T-cell (primary cell): ENCODE data around the gene CUX1. TPM values are rescaled to one million over a fixed set of nuclear protein-coding genes. Genes with fewer than 3 reads are reported as not detected.
"Not testable (repeated sequence)": the region's sequence is repeated elsewhere in the genome, so short reads cannot be mapped to it uniquely, and the experiment has no call there.

Experiments
- ATAC-seq, 4 experiments: fragments of 200-7000 bp in 3 of 4; fragments of 150-1000 bp in 1 of 4; cut with Tn5 transposase; replicated peaks in 1 of 4; 1 replicate in 3 of 4; 2 replicates in 1 of 4; pipeline ENCODE4 v1.10.0; 2021; ENCODE audit warnings: moderate library complexity in 3 of 4, mild to moderate bottlenecking in 2 of 4, moderate number of reproducible peaks in 1 of 4
- CTCF ChIA-PET, 2 donors: fragments of 300-600 bp; sonication (Branson Sonifier 250); formaldehyde crosslinking; loops; one replicate each; lab custom pipeline; 2022; ENCODE audit warnings: antibody characterized with exemption in 2 of 2; lab: Charles Lee
- POLR2A ChIA-PET, 2 donors: fragments of 300-600 bp; sonication (Branson Sonifier 250); formaldehyde crosslinking; loops; one replicate each; lab custom pipeline; 2022; ENCODE audit warnings: antibody characterized with exemption in 2 of 2; lab: Charles Lee
- DNase-seq, 35 experiments: peaks; one replicate each; pipeline versions ENCODE4 v3.0.0 to v3.0.0-alpha.2; 2013 to 2023
- H3K27ac ChIP-seq: one replicate; pipeline ENCODE4 v1.5.1; 2013; ENCODE audit warnings: low read length
- H3K27me3 ChIP-seq, 2 experiments: replicated peaks in 1 of 2; 1 replicate in 1 of 2; 2 replicates in 1 of 2; pipeline versions ENCODE4 v1.6.1 to v1.7.0; 2013; ENCODE audit warnings: low read length in 1 of 2, mixed read lengths in 1 of 2; ENCODE audit not compliant: control insufficient read depth in 2 of 2, insufficient read depth in 2 of 2; ENCODE audit errors: extremely low read depth in 1 of 2
- H3K36me3 ChIP-seq, 2 donors: 1 replicate in 1 of 2; 2 replicates in 1 of 2; pipeline versions ENCODE4 v1.6.1 to v1.7.0; 2013; ENCODE audit warnings: low read length in 1 of 2; ENCODE audit not compliant: control insufficient read depth in 2 of 2, insufficient read depth in 1 of 2; ENCODE audit errors: extremely low read depth in 1 of 2
- H3K4me1 ChIP-seq, 2 experiments: 1 replicate in 1 of 2; 2 replicates in 1 of 2; pipeline versions ENCODE4 v1.6.1 to v1.7.0; 2013; ENCODE audit warnings: low read length in 2 of 2, mixed read lengths in 1 of 2; ENCODE audit not compliant: insufficient read depth in 2 of 2, control insufficient read depth in 1 of 2; ENCODE audit errors: extremely low read depth in 1 of 2
- H3K4me3 ChIP-seq, 2 donors: 1 replicate in 1 of 2; 2 replicates in 1 of 2; pipeline versions ENCODE4 v1.5.1 to v1.7.0; 2013; ENCODE audit warnings: mild to moderate bottlenecking in 2 of 2, low read length in 1 of 2, moderate library complexity in 1 of 2; ENCODE audit not compliant: control insufficient read depth in 1 of 2; ENCODE audit errors: extremely low read depth in 1 of 2
- H3K9me3 ChIP-seq: 2 replicates; pipeline ENCODE4 v1.7.0; 2013
- H3K27ac Mint-ChIP-seq, 2 donors: one replicate each; pipeline ENCODE4 v1.8.0; 2020 to 2021; ENCODE audit warnings: mild to moderate bottlenecking in 2 of 2, mixed read lengths in 2 of 2
- H3K27me3 Mint-ChIP-seq, 2 donors: one replicate each; pipeline ENCODE4 v1.8.0; 2021 to 2022; ENCODE audit warnings: mixed read lengths in 2 of 2
- H3K36me3 Mint-ChIP-seq: one replicate; pipeline ENCODE4 v1.8.0; 2021; ENCODE audit warnings: mixed read lengths
- H3K4me1 Mint-ChIP-seq, 3 donors: one replicate each; pipeline ENCODE4 v1.8.0; 2020 to 2022; ENCODE audit warnings: mixed read lengths in 3 of 3, mild to moderate bottlenecking in 1 of 3
- H3K4me3 Mint-ChIP-seq, 3 donors: one replicate each; pipeline ENCODE4 v1.8.0; 2020 to 2022; ENCODE audit warnings: mild to moderate bottlenecking in 3 of 3, mixed read lengths in 3 of 3, moderate library complexity in 3 of 3
- H3K9me3 Mint-ChIP-seq, 3 donors: one replicate each; pipeline ENCODE4 v1.8.0; 2020 to 2022; ENCODE audit warnings: mixed read lengths in 3 of 3
- WGBS: methylation state at CpG from one replicate; pipeline ENCODE4 v1.1.5; 2013; ENCODE audit warnings: missing lambda C conversion rate; ENCODE audit not compliant: insufficient coverage; 5-methylcytosine and 5-hydroxymethylcytosine counted together
- total RNA-seq, 35 experiments: library from RNA in 6 of 35; stranded (reverse) in 6 of 35; fragments of 120-200 nt in 1 of 35; gene quantifications; one replicate each; pipeline versions ENCODE4 v1.2.1 to v1.2.4 and lab custom pipeline; 2013 to 2026

The CUX1 gene
- total RNA-seq, 5 donors from 2014 or later (not counting 1 experiment from before 2014, with no cell fraction given), result 36.9 to 50.2 (median 42.8) TPM

DNA sequence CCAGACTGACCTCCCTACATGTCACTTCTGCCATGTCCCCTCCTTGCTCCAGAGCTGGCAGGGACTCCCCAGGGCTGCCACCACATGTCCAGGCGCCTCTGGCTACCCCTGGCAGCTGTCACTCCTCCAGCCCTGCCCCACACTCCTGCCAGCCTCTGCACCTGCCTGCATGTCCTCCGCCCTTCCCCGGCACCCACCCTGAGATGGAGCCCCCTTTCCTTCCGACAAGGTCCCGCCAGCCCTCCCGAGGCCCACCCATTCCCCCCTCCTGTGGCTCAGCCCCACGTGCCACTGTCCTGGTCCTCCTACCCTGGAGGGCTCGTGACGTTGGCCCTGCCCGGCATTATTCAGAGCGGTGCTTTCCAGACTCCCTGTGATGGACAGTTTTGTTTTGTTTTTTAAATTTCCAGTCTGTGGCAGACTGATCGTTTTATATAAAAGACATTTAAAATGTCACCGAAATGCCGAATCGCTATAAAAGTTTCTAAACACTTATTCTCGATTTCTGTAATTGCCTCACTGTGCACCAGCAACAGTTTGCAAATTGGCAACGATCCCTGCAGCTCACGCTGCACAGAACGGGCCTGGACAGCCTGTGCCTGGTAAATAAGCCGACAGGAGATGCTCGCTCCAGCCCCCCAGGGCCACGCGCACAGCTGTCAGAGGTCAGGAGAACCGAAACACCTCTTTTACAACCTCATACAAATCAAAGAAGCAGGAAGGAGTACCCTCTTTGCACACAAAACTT is 358.2 kb downstream of the CUX1 start:
- Histone ChIP-seq H3K9me3 (no peaks in the 10 kb centered on the region), H3K4me1 (no peaks in the 10 kb centered on the region), H3K36me3 (peaks cover 12 to 13% of the 10 kb centered on the region in 2 donors), H3K27me3 (no peaks in the 10 kb centered on the region), H3K27ac (no peak overlapping the region), H3K4me3 (no peak overlapping the region)
- DNase-seq (no peak), ATAC-seq (peak in 1 of 4 experiments; percentile 17)
- Mint-ChIP-seq H3K4me1 (no peaks in the 10 kb centered on the region), H3K36me3 (peaks cover 46% of the 10 kb centered on the region), H3K4me3 (no peak overlapping the region), H3K27ac (no peak overlapping the region), H3K9me3 (no peaks in the 10 kb centered on the region), H3K27me3 (no peaks in the 10 kb centered on the region)
- CTCF ChIA-PET, result no interaction called here
- POLR2A ChIA-PET, result no interaction called here
- WGBS, result 93% methylated on average over 19 of the region's 24 CpGs

DNA sequence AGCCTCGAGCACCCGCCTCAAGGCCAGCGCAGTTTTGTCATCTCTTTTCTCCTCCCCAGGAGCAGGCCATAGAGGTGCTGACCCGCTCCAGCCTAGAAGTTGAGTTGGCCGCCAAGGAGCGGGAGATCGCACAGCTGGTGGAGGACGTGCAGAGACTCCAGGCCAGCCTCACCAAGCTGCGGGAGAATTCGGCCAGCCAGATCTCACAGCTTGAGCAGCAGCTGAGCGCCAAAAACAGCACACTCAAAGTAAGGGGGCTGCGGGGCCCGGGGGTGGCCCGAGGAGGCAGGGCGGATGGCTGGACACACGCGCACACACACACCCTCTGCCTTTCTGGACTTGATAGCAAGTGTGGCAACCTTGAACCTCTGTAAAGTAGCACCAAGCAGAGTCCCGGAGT is 361.0 kb downstream of the CUX1 start:
- no peak overlapping the region for H3K27ac Mint-ChIP-seq
- DNase-seq, result no peak
- WGBS, result 88% methylated on average over 18 of the region's 18 CpGs

DNA sequence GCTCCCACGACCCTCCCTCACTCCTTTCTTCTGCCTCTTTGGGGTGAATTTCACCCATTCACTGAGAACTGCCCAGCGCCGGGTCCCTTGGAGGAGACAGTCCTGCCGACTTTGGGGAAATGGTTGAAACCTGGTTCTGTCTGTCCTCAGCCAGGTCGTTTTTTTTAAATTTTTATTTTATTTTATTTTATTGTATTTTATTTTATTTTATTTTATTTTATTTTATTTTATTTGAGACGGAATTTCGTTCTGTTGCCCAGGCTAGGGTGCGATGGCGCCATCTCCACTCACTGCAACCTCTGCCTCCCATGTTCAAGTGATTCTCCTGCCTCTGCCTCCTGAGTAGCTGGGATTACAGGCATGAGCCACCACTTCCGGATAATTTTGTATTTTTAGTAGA is 363.3 kb downstream of the CUX1 start:
- ChIA-PET CTCF (no interaction called here), POLR2A (no interaction called here)
- Histone ChIP-seq H3K9me3 (no peaks in the 10 kb centered on the region), H3K27me3 (no peaks in the 10 kb centered on the region), H3K36me3 (peaks cover 2 to 21% of the 10 kb centered on the region in 2 donors), H3K4me1 (no peaks in the 10 kb centered on the region), H3K4me3 (no peak overlapping the region), H3K27ac (no peak overlapping the region)
- Mint-ChIP-seq H3K4me3 (no peak overlapping the region), H3K27ac (no peak overlapping the region), H3K4me1 (no peaks in the 10 kb centered on the region), H3K27me3 (no peaks in the 10 kb centered on the region), H3K36me3 (peaks cover 52% of the 10 kb centered on the region), H3K9me3 (no peaks in the 10 kb centered on the region)
- no peak for ATAC-seq
- WGBS, result 50% methylated on average over 1 of the region's 10 CpGs
- DNase-seq, result no peak

More for the DNA sequence above, 361.0 kb downstream of the CUX1 start:
- ChIA-PET POLR2A (no interaction called here), CTCF (interaction anchor here in 1 of 2 donors (0.6 kb wide), 1 partner anchor 1034 kb away, joined by 3 read pairs; no protein-coding TSS in a partner anchor)
- Histone ChIP-seq H3K9me3 (no peaks in the 10 kb centered on the region), H3K4me1 (no peaks in the 10 kb centered on the region), H3K27ac (no peak overlapping the region), H3K27me3 (no peaks in the 10 kb centered on the region), H3K36me3 (peaks cover 8 to 17% of the 10 kb centered on the region in 2 donors), H3K4me3 (no peak overlapping the region)
- no peak for ATAC-seq
- no peaks in the 10 kb centered on the region for H3K9me3 Mint-ChIP-seq
- H3K27me3 Mint-ChIP-seq, result no peaks in the 10 kb centered on the region
- H3K4me1 Mint-ChIP-seq, result no peaks in the 10 kb centered on the region
- H3K4me3 Mint-ChIP-seq, result no peak overlapping the region
- peaks cover 54% of the 10 kb centered on the region for H3K36me3 Mint-ChIP-seq

DNA sequence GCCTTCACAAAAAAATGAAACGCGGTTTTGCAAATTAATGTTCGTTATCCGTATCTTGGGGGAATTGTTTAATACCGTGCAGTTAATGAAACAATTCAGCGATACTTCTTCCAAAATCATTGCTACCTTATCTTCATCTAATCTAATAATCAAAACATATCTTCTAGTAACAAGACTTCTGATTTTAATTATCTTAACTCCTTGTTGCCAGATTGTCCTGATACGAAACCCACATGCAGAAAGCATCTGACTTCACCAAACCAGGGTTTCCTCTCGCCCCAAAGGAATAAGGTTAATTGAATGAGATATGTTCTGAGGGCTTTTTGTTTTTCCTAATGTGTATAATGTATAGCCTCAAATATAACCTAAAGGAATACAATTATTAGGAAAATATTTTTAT is 364.1 kb downstream of the CUX1 start:
- peaks cover 54% of the 10 kb centered on the region for H3K36me3 Mint-ChIP-seq
- Histone ChIP-seq H3K4me1 (no peaks in the 10 kb centered on the region), H3K4me3 (no peak overlapping the region), H3K9me3 (no peaks in the 10 kb centered on the region), H3K36me3 (peaks cover 2 to 21% of the 10 kb centered on the region in 2 donors), H3K27me3 (no peaks in the 10 kb centered on the region), H3K27ac (no peak overlapping the region)
- no peaks in the 10 kb centered on the region for H3K9me3 Mint-ChIP-seq
- H3K4me3 Mint-ChIP-seq, result no peak overlapping the region
- no peak for DNase-seq
- ATAC-seq, result no peak
- H3K27me3 Mint-ChIP-seq, result no peaks in the 10 kb centered on the region
- ChIA-PET CTCF (no interaction called here), POLR2A (no interaction called here)
- 100% methylated on average over 1 of the region's 8 CpGs for WGBS
- H3K27ac Mint-ChIP-seq, result no peak overlapping the region
- H3K4me1 Mint-ChIP-seq, result no peaks in the 10 kb centered on the region

DNA sequence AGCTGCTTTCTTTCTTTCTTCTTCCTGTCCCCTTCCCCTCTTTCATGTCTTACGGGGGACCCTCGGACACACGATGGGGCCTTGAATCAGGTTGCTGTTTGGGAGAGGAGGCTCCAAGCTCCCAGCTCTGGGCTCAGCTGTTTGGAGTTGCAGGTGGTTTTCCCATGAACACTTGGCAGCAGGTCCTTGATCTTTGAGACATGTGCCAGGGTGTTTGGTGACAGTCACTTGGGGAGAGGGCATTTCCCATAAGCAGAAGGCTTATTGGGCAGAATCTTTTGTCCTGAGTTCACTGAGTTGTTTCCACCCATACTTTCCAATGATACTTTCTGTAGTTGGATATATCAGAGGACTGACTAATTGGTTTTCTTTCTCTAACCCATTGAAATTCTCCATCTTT is 364.6 kb downstream of the CUX1 start:
- Mint-ChIP-seq H3K4me3 (no peak overlapping the region), H3K36me3 (peaks cover 54% of the 10 kb centered on the region), H3K27me3 (no peaks in the 10 kb centered on the region), H3K27ac (no peak overlapping the region), H3K9me3 (no peaks in the 10 kb centered on the region), H3K4me1 (no peaks in the 10 kb centered on the region)
- H3K27ac ChIP-seq, result no peak overlapping the region
- WGBS, result no CpG with 5 or more reads among the region's 3 CpGs
- H3K36me3 ChIP-seq, result peaks cover 2 to 21% of the 10 kb centered on the region in 2 donors
- no peaks in the 10 kb centered on the region for H3K4me1 ChIP-seq
- ATAC-seq (no peak), DNase-seq (no peak)
- no peak overlapping the region for H3K4me3 ChIP-seq
- CTCF ChIA-PET, result no interaction called here
- no peaks in the 10 kb centered on the region for H3K27me3 ChIP-seq
- POLR2A ChIA-PET, result no interaction called here
- no peaks in the 10 kb centered on the region for H3K9me3 ChIP-seq

DNA sequence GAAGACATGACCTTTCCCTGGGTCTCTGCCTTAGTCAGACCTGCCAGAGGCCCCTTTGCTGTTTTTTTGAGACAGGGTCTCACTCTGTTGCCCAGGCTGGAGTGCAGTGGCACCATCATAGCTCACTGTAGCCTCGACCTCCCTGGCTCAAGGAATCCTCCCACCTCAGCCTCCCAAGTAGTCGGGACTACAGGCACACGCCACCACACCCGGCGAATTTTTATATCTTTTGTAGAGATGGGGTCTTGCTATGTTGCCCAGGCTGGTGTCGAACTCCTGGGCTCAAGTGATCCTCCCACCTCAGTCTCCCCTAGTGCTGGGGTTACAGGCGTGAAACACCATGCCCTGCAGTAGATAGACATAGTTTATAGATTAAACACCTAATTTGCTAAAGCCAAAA is 366.4 kb downstream of the CUX1 start:
- CTCF ChIA-PET, H3K4me3 Mint-ChIP-seq, H3K4me3 ChIP-seq, H3K27me3 ChIP-seq, H3K4me1 Mint-ChIP-seq, H3K27ac ChIP-seq, H3K4me1 ChIP-seq, ATAC-seq, H3K27me3 Mint-ChIP-seq, H3K9me3 Mint-ChIP-seq, DNase-seq, H3K9me3 ChIP-seq, H3K27ac Mint-ChIP-seq: not testable (repeated sequence)
- H3K36me3 ChIP-seq, result peaks cover 2 to 21% of the 10 kb centered on the region in 2 donors
- H3K36me3 Mint-ChIP-seq, result peaks cover 44% of the 10 kb centered on the region
- no CpG with 5 or more reads among the region's 7 CpGs for WGBS
- POLR2A ChIA-PET, result interaction anchor here in 1 of 2 donors (0.6 kb wide), 1 partner anchor 12 kb away, joined by 8 read pairs; no protein-coding TSS in a partner anchor
